NOMO-1 treated with dmso at 0.1 percent for 144 hours (cell line): Measurements from ENCODE around the gene HLCS.
"Not testable (repeated sequence)": the region's sequence is repeated elsewhere in the genome, so short reads cannot be mapped to it uniquely, and the experiment has no call there.

Experiments used
- DNase-seq: peaks from one replicate; lab custom pipeline; 2025; ENCODE audit not compliant: unreplicated experiment; lab: John Stamatoyannopoulos, UW

The HLCS gene

GRCh38 chr21:36959020-36959835 lies 7.2 kb downstream of the HLCS start:
- DNase-seq, result no peak

GRCh38 chr21:36955783-36956182 lies 10.7 kb downstream of the HLCS start:
- DNase-seq, result no peak

- not testable (repeated sequence) for DNase-seq
These were observed 14.1 kb downstream of the HLCS start for GRCh38 chr21:36952331-36952730.

- no peak for DNase-seq
These were observed 17.0 kb downstream of the HLCS start for GRCh38 chr21:36949171-36950141.

- DNase-seq, result no peak
These were observed 17.8 kb downstream of the HLCS start for GRCh38 chr21:36948686-36949085.

- no peak for DNase-seq
These were observed 19.5 kb downstream of the HLCS start for GRCh38 chr21:36946949-36947356.

- no peak for DNase-seq
These were observed 20.9 kb downstream of the HLCS start for GRCh38 chr21:36945496-36946138.

- DNase-seq, result no peak
These were observed 29.9 kb downstream of the HLCS start for GRCh38 chr21:36936361-36937135.

- no peak for DNase-seq
These were observed 31.5 kb downstream of the HLCS start for GRCh38 chr21:36934864-36935420.

- DNase-seq, result no peak
These were observed 34.2 kb downstream of the HLCS start for GRCh38 chr21:36932161-36932816.

- DNase-seq, result no peak
These were observed 36.8 kb downstream of the HLCS start for GRCh38 chr21:36929622-36930021.

GRCh38 chr21:36928960-36929359 lies 37.5 kb downstream of the HLCS start:
- no peak for DNase-seq

GRCh38 chr21:36927719-36928117 lies 38.8 kb downstream of the HLCS start:
- peak; percentile 2 for DNase-seq

GRCh38 chr21:36926989-36927718 lies 39.3 kb downstream of the HLCS start:
- no peak for DNase-seq

- no peak for DNase-seq
These were observed 43.2 kb downstream of the HLCS start for GRCh38 chr21:36923270-36923669.

- no peak for DNase-seq
These were observed 43.6 kb downstream of the HLCS start for GRCh38 chr21:36922861-36923260.

- DNase-seq, result no peak
These were observed 48.2 kb downstream of the HLCS start for GRCh38 chr21:36918291-36918690.

GRCh38 chr21:36917471-36918158 lies 48.9 kb downstream of the HLCS start:
- no peak for DNase-seq

- no peak for DNase-seq
These were observed 49.8 kb downstream of the HLCS start for GRCh38 chr21:36916718-36917117.
